NCI-H460 (cell line): Measurements from ENCODE around the gene ERBB4. TPM values are rescaled to one million over a fixed set of nuclear protein-coding genes. Genes with fewer than 3 reads are reported as not detected.

Experiments used
- DNase-seq: peaks from one replicate; pipeline ENCODE4 v3.0.0-alpha.2; 2016; ENCODE audit warnings: low read depth; ENCODE audit errors: extremely low read depth
- total RNA-seq: library from RNA; depleted of rRNA; stranded (reverse); fragments of >200 nt; shearing (Covaris generic); gene quantifications from 2 replicates; pipeline ENCODE4 v1.2.3, GENCODE V29; 2014

ERBB4 gene
- total RNA-seq, 1 experiment from 2014 or later = 0.32 TPM

GRCh38 chr2:211516537-211516936 is 1022.1 kb downstream of the ERBB4 start:
- no peak for DNase-seq

- no peak for DNase-seq
Measured at GRCh38 chr2:211514049-211514448, 1024.6 kb downstream of the ERBB4 start.

GRCh38 chr2:211513446-211513845 is 1025.2 kb downstream of the ERBB4 start:
- no peak for DNase-seq

GRCh38 chr2:211512806-211513205 is 1025.8 kb downstream of the ERBB4 start:
- DNase-seq = no peak

- DNase-seq = no peak
Measured at GRCh38 chr2:211503856-211504255, 1034.7 kb downstream of the ERBB4 start.

GRCh38 chr2:211503198-211503597 is 1035.4 kb downstream of the ERBB4 start:
- no peak for DNase-seq

- DNase-seq = no peak
Measured at GRCh38 chr2:211498551-211499205, 1039.9 kb downstream of the ERBB4 start.

- DNase-seq = no peak
Measured at GRCh38 chr2:211495339-211495738, 1043.3 kb downstream of the ERBB4 start.

- no peak for DNase-seq
Measured at GRCh38 chr2:211494536-211494935, 1044.1 kb downstream of the ERBB4 start.

GRCh38 chr2:211494085-211494484 is 1044.5 kb downstream of the ERBB4 start:
- no peak for DNase-seq

- DNase-seq = no peak
Measured at GRCh38 chr2:211487733-211488132, 1050.9 kb downstream of the ERBB4 start.

GRCh38 chr2:211479536-211480150 is 1059.0 kb downstream of the ERBB4 start:
- DNase-seq = no peak

GRCh38 chr2:211477537-211478275 is 1060.9 kb downstream of the ERBB4 start:
- DNase-seq = no peak

GRCh38 chr2:211473116-211473515 is 1065.5 kb downstream of the ERBB4 start:
- no peak for DNase-seq

- no peak for DNase-seq
Measured at GRCh38 chr2:211469664-211470059, 1068.9 kb downstream of the ERBB4 start.

GRCh38 chr2:211468877-211469663 is 1069.5 kb downstream of the ERBB4 start:
- DNase-seq = no peak

- no peak for DNase-seq
Measured at GRCh38 chr2:211468217-211468616, 1070.4 kb downstream of the ERBB4 start.

- no peak for DNase-seq
Measured at GRCh38 chr2:211463397-211463796, 1075.2 kb downstream of the ERBB4 start.

GRCh38 chr2:211458974-211459373 is 1079.6 kb downstream of the ERBB4 start:
- no peak for DNase-seq

GRCh38 chr2:211457325-211457724 is 1081.3 kb downstream of the ERBB4 start:
- no peak for DNase-seq

GRCh38 chr2:211455216-211455841 is 1083.3 kb downstream of the ERBB4 start:
- peak; percentile 49 for DNase-seq
